Islet of Langerhans (tissue), 1 donor: ENCODE measurements around the gene WASHC3.
"Not testable (repeated sequence)": the region's sequence is repeated elsewhere in the genome, so short reads cannot be mapped to it uniquely, and the experiment has no call there.

Source experiments
- FAIRE-seq: peaks from one replicate; lab custom pipeline; 2011; peaks lifted over from hg19 to GRCh38; lab: Jason Lieb, UNC

The WASHC3 gene

GRCh38 chr12:102050660-102051430 lies 10.9 kb downstream of the WASHC3 start:
- FAIRE-seq, result no peak

GRCh38 chr12:102043928-102044327 lies 17.9 kb downstream of the WASHC3 start:
- FAIRE-seq, result no peak

DNA sequence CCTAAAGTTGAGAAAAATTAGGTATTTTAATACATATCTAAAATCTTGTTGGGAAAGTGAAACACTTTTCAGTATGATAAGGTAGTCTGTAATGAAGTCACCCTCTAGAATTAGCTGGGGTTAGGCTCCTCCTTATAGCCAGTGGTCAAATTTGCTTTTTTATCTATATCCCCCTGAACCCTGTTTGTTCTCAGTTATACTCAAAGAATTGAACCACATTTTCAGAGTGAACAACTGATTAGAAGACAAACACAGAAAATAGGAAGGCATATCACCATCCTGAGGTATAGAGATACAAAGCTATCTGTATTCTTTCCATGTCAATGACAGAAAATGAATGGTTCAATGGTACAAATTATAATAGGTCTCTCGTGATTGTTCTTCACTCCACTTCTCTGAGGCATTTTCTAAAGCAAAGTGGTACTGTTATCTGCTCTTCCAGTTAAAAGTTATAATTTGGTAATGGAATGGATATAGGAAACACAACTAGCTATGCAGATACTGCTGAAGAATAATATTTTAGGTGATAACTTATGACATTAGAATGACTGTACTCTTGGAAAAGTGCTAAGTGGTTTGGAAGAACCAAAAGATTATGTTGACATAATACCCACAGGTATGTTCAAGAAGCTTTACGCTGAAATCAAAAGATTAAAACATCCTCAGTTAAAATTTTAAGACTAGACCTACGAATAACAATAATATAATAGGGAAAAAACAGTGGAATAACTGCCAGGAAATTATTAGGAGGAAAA lies 27.6 kb downstream of the WASHC3 start:
- peak; percentile 5 for FAIRE-seq

DNA sequence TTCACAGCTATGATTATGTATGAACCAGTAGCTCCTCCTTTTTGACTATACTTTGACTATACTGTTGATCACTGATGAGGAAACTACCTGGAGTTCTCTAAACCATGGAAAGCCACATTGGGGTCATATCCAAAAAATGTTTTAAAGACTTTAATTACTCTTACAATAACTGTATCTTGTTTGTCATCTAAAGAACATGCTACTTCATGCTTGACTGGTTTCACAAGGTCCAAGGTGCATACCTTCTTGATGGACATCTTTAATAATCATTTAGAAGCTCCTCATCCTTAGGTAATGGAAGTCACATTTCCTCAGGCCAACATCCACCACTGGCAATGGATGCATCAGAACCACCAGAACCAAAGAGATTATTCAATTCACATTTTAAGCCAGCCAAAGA lies 29.9 kb downstream of the WASHC3 start:
- no peak for FAIRE-seq

- FAIRE-seq, result no peak
These were observed 32.6 kb downstream of the WASHC3 start for GRCh38 chr12:102029141-102029540.

GRCh38 chr12:102026728-102027127 lies 35.1 kb downstream of the WASHC3 start:
- no peak for FAIRE-seq

DNA sequence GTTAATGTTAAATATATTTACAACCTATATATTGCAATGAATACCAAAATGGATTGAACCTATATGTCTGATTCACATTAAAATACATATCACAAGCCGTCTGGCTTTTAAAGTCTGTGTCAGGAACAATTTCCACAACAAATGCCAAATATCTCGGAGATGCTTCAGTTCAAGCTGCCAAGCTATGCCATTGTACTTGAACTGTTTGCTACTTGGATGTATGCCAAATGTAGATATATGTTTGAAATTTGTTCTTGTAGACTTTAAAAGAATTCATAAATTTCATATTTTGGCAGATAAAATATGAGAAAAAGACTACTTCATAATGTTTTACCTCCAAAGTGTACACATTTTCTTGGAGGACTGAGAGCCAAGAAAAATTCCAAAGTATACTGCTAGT lies 37.0 kb downstream of the WASHC3 start:
- no peak for FAIRE-seq

GRCh38 chr12:102023343-102023930 lies 38.4 kb downstream of the WASHC3 start:
- no peak for FAIRE-seq

- FAIRE-seq, result no peak
These were observed 39.5 kb downstream of the WASHC3 start for GRCh38 chr12:102022286-102022685.

- FAIRE-seq, result no peak
These were observed 40.1 kb downstream of the WASHC3 start for GRCh38 chr12:102021540-102022246.

- not testable (repeated sequence) for FAIRE-seq
These were observed 43.2 kb downstream of the WASHC3 start for GRCh38 chr12:102018607-102019006.

DNA sequence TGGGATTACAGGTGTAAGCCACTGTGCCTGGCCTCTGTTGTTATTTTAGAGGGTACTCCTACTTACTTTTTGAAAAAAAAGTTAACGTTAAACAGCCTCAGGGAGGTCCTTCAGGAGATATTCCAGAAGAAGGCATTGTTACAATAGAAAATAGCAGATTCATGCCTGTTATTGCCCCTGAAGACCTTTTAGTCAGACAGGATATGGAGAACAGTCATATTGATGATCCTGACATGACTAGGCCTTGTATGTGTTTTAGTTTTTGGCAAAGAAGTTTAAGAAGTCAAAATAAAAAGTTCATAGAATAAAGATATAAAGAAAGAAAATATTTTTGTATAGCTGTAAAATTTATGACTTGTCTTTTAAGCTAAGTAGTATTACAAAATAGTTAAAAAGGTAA lies 45.3 kb downstream of the WASHC3 start:
- no peak for FAIRE-seq

- no peak for FAIRE-seq
These were observed 51.4 kb downstream of the WASHC3 start for GRCh38 chr12:102010265-102010994.

DNA sequence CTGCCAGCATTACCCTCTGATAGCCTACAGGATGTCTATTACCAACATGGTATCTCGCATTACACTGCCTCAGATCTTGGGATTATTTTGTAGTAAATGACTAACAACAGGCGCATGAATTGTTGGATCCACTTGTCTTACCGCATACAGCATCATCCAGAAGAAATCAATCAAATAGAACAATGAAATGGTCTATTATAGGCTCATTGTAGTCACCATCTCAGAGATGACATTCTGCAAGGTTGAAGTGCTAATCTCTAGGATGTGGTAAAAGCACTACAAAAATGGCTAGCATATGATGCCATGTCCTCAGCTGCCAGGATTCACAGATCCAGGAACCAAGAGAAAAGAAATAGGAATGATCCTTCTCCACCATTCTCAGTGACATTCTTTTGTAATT lies 52.0 kb downstream of the WASHC3 start:
- no peak for FAIRE-seq

DNA sequence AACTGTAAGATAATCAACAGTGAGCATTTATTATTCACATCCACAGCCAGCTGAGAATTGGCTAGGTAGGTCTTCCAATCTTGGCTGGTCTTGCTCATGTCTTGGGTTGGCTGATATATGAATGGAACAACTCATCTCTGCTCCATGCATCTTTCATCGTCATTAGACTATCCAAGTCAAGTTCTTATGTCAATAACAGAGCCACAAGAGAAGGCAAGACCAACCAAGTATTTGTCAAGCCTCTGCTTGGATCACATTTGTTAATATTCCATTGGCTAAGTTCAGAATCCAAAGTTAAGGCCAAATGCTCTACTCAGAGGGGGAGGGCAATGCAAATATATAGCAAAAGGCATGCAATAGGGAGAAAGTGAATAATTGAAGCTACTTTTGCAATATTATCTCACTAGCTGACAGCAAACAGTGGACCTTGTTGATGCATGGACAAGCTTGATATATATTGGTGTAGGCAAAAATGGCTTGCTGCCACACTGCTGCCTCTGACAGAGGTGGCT lies 53.1 kb downstream of the WASHC3 start:
- FAIRE-seq, result no peak

GRCh38 chr12:102005256-102005655 lies 56.5 kb downstream of the WASHC3 start:
- no peak for FAIRE-seq

- FAIRE-seq, result no peak
These were observed 64.7 kb downstream of the WASHC3 start for GRCh38 chr12:101997102-101997501.

DNA sequence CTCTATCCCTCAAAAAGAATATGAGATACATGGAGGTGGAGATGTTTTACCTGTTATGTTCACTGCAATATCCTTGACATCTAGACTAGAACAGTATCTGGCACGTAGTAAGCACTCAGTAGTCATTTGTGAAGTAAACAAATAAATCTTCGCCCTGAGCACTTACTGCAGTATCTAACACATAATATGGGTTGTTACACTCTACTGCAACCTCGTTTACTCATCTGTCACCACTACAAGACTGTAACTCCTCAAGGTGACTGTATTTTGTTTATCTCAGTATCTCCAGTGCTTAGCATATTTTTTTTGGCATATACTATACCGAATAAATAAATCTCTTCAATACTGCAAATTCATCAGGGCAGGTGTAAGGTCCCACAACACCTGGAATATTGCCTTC lies 66.1 kb downstream of the WASHC3 start:
- no peak for FAIRE-seq

DNA sequence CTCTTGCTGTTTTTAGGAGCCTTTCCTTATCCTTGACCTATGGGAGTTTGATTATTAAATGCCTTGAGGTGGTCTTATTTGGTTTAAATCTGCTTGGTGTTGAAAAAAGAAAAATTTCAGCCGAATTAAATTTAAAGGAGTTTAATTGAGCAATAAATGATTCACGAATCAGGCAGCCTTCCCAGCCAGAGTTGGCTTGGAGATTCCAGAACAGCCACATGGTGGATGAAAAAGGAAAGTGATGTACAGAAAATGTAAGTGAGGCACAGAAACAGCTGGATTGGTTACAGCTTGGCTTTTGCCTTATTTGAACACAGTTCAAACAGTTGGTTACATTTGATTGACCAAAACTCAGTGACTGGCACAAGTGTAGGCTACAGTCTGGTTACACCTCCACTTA lies 69.7 kb downstream of the WASHC3 start:
- no peak for FAIRE-seq

- no peak for FAIRE-seq
These were observed 79.5 kb downstream of the WASHC3 start for GRCh38 chr12:101982307-101982706.

DNA sequence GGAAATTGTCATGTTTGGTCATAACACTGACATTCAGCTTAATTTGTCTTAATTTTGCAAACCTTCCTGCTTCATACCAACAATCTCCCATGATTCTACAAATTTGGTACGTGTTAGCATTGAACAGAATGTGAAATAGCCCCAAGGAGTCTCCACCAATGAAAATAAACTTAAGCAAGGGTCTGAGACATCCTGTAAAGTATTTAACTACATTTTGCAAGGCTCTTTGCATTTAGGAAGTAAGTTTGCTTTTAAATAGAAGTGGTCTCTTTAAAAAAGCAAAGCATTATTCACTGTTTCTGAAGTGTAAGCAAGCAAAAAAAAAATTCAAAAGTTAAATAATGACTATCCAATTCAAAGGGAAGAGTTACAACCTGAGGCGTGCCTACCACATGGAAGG lies 79.9 kb downstream of the WASHC3 start:
- no peak for FAIRE-seq

DNA sequence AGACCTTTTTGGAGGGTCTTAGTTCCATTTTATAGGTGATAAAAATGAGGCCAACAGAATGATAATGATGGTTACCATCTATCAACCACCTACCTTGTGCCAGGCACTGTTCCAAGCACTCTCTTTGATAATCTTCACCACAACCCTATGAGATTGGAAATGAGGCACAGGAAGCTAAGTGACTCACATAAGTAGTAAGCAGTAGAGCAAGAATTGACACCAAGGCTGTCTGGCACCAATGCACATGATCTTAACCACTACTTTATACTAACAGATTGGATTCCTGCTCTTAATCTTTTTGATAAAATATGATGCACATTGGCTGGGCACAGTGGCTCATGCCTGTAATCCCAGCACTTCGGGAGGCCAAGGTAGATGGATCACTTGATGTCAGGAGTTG lies 93.0 kb downstream of the WASHC3 start:
- FAIRE-seq, result no peak
